Adrenal gland (tissue), 5 donors: ENCODE results near the gene MYL7.

Source experiments
- POLR2A ChIP-seq, 2 donors: fragments of 450-650 bp; IDR thresholded peaks; one replicate each; pipeline ENCODE4 v1.6.1; 2017; ENCODE audit warnings: antibody characterized with exemption in 2 of 2, mild to moderate bottlenecking in 2 of 2, moderate library complexity in 1 of 2
- TF ChIP-seq, protein P1 (sequence below), 6 experiments: fragments of 450-650 bp in 4 of 6; fragments of 200-600 bp in 2 of 6; sonication (generic) in 1 of 6; IDR thresholded peaks; 1 replicate in 5 of 6; 2 replicates in 1 of 6; pipeline versions ENCODE4 v1.5.1 to v1.8.0; 2016 to 2021; ENCODE audit warnings: antibody characterized with exemption in 6 of 6, mild to moderate bottlenecking in 2 of 6, moderate library complexity in 1 of 6
- donor health status: DM: no; HTN: no; CAD: no.

DNA sequence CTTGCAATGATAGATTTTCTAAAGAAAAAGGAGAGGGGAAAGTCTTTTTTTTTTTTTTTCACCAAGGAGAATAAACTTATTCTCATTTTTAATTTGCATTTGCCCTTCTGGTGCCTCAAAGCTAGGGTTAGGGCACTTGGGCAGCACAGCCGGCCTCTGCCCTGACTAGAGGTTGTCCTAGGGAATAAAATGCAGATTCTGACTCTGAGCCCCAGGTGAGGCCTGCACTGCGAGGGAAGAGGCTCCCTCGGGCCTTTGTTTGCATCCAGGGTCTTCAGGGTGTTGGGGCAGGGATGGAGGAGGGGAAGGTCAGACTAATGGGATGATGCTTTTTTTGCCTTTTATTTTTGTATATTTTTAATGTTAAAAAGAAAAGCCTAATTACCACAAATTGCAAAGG is 7.8 kb downstream of the MYL7 start:
- TF ChIP-seq, protein P1, sequence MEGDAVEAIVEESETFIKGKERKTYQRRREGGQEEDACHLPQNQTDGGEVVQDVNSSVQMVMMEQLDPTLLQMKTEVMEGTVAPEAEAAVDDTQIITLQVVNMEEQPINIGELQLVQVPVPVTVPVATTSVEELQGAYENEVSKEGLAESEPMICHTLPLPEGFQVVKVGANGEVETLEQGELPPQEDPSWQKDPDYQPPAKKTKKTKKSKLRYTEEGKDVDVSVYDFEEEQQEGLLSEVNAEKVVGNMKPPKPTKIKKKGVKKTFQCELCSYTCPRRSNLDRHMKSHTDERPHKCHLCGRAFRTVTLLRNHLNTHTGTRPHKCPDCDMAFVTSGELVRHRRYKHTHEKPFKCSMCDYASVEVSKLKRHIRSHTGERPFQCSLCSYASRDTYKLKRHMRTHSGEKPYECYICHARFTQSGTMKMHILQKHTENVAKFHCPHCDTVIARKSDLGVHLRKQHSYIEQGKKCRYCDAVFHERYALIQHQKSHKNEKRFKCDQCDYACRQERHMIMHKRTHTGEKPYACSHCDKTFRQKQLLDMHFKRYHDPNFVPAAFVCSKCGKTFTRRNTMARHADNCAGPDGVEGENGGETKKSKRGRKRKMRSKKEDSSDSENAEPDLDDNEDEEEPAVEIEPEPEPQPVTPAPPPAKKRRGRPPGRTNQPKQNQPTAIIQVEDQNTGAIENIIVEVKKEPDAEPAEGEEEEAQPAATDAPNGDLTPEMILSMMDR (IDR thresholded peaks at IDR 0.05), result no peak
- TF ChIP-seq POLR2A (IDR thresholded peaks at IDR 0.05), result no peak
